HepG2 (cell line): ENCODE measurements around the gene TNFRSF6B. TPM values are rescaled to one million over a fixed set of nuclear protein-coding genes. Genes with fewer than 3 reads are reported as not detected.

Source experiments
- ATF7-NPFF ChIP-seq: sonication (generic); formaldehyde crosslinking; IDR thresholded peaks from 2 replicates; pipeline ENCODE4 v1.8.1; 2023; ENCODE audit warnings: mild to moderate bottlenecking, low read depth, missing genetic modification reagents, moderate library complexity
- KAT7 ChIP-seq: IDR thresholded peaks from 2 replicates; pipeline ENCODE4 v1.6.1; 2018; ENCODE audit warnings: borderline replicate concordance, missing compliant biosample characterization
- NKX3-1 ChIP-seq: sonication (generic); formaldehyde crosslinking; IDR thresholded peaks from 2 replicates; pipeline ENCODE4 v1.5.0; 2020; ENCODE audit warnings: missing genetic modification reagents
- ZNF253 ChIP-seq: sonication (generic); formaldehyde crosslinking; IDR thresholded peaks from 2 replicates; pipeline ENCODE4 v1.8.0; 2022; ENCODE audit warnings: mild to moderate bottlenecking, missing genetic modification reagents, borderline replicate concordance
- ZNF280D ChIP-seq: sonication (generic); formaldehyde crosslinking; IDR thresholded peaks from 2 replicates; pipeline ENCODE4 v1.5.1; 2020; ENCODE audit warnings: mild to moderate bottlenecking, missing genetic modification reagents
- ZNF318 ChIP-seq: sonication (generic); formaldehyde crosslinking; IDR thresholded peaks from 2 replicates; pipeline ENCODE4 v1.4.0; 2020; ENCODE audit warnings: mild to moderate bottlenecking, missing genetic modification reagents
- ZNF460 ChIP-seq: sonication (generic); formaldehyde crosslinking; IDR thresholded peaks from 2 replicates; pipeline ENCODE4 v1.5.1; 2020; ENCODE audit warnings: missing genetic modification reagents, mild to moderate bottlenecking, borderline replicate concordance
- ZNF646 ChIP-seq: sonication (generic); formaldehyde crosslinking; IDR thresholded peaks from 2 replicates; pipeline ENCODE4 v1.9.0; 2021; ENCODE audit warnings: mild to moderate bottlenecking, missing genetic modification reagents
- ZNF747 ChIP-seq: sonication (generic); formaldehyde crosslinking; IDR thresholded peaks from 2 replicates; pipeline ENCODE4 v1.8.1; 2023; ENCODE audit warnings: missing genetic modification reagents, mild to moderate bottlenecking, borderline replicate concordance
- ZSCAN9 ChIP-seq: IDR thresholded peaks from 2 replicates; pipeline ENCODE4 v1.6.1; 2016; ENCODE audit warnings: borderline replicate concordance
- polyA plus RNA-seq, 8 experiments: library from polyadenylated mRNA; depleted of rRNA in 3 of 8; stranded (reverse) in 7 of 8; unstranded in 1 of 8; fragments of >200 nt; fragmentation: Illumina TruSeq in 4 of 8; extraction: Trizol in 4 of 8; gene quantifications; 2 replicates each; pipeline versions ENCODE4 v1.2.1 to v1.2.3, GENCODE V29; 2011 to 2016; ENCODE audit warnings: low read depth in 4 of 8, missing spikeins in 1 of 8, mixed read lengths in 1 of 8; ENCODE audit not compliant: insufficient read depth in 1 of 8
- total RNA-seq, 5 experiments: library from RNA; depleted of rRNA; stranded (reverse); fragments of >200 nt; fragmentation: Illumina TruSeq; extraction: Trizol; gene quantifications; 2 replicates each; pipeline ENCODE4 v1.2.3, GENCODE V29; 2016; ENCODE audit warnings: low read depth in 1 of 5

The TNFRSF6B gene
- total and polyA plus RNA-seq, 2 of the 13 experiments (the other 11 are each of a cell fraction or from before 2014, with no cell fraction given), result 0.24 TPM; not detected in 1

GRCh38 chr20:63733579-63734081 is 37.2 kb downstream of the TNFRSF6B start (continued):
- TF ChIP-seq ZNF280D (no peak), ZSCAN9 (CRISPR knock-in tag) (no peak), ATF7-NPFF (CRISPR knock-in tag) (0 out of 2 replicates have a peak, but pooled peaks have one; percentile 10), KAT7 (CRISPR knock-in tag) (no peak), NKX3-1 (CRISPR knock-in tag) (no peak), ZNF253 (0 out of 2 replicates have a peak, but pooled peaks have one; percentile 41), ZNF646 (CRISPR knock-in tag) (no peak), ZNF747 (no peak), ZNF460 (CRISPR knock-in tag) (no peak), ZNF318 (CRISPR knock-in tag) (no peak)
